Amniotic stem cell (primary cell): Measurements from ENCODE around the gene MGAT4C.

ENCODE experiments used
- DNase-seq: peaks from one replicate; lab custom pipeline; 2025; lab: John Stamatoyannopoulos, UW

MGAT4C gene

DNA sequence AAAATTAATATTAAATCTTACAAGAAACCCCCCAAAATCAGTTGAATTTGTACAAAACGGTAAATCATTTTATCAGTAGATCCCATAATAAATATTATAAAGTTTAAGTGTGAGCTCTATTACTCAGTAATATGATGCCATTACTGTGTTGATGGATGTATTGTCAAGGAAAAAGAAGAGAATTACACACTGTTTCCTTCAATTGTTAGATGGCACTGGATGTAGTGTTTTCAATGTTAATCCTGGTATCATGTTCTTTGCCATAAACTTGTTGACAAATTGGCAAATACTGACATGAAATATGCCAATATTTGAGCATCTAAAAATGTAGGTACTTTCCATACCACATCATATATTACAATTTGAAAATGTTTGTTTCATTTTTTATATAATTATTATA lies 280.5 kb downstream of the MGAT4C start:
- no peak for DNase-seq

DNA sequence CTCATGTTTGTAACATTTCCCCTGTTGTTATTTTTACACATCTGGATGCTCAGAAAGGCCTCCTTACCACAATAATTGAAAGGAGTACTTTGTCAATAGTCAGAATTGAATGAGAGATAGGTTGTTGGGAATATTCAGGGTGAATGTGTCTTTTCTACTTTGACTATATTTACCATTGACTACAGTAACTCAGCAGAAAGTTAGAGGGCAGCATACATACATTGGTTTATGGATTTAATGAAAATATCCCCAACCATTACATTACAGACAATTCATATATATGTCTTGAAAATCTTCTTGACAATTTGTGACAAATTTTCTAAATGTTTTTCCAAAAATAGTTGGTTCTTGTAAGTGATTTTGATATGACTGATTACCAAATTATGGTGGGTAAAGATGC lies 284.4 kb downstream of the MGAT4C start:
- DNase-seq = no peak

DNA sequence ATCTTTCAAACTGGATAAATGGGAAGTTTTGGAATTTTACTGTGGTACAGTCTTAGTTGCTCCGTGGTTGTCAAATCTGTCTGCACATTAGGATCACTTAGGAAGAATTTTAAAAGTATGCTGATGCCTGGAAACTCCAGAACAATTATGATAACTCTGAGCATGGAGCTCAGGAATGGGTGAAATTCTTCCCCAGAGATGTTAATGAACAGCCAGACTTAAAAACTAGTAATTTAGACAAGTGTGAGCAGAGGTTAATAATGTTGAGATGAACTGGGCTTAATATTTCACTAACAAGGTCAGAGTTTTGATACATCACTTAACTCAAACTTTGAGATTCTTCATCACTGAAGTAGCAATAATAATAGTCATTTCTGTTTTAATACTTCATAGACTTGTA lies 287.6 kb downstream of the MGAT4C start:
- DNase-seq = no peak

DNA sequence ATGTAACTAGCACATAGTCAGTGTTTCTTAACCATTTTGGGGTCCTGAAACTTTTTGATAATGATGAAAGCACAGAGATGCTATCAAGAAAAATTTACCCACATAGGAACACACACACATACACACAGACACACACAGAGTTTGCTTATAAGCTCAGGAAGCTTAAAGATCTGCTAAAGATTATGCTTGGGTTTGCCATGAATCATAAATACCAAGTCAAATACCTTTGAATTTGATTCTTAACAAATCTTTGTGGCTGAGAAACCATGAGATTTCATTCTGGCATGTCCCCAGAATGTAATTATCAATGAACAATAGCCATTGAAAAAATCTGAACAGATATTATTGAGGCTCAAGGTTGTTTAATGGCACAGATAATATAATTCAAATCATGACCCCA lies 292.9 kb downstream of the MGAT4C start:
- no peak for DNase-seq

DNA sequence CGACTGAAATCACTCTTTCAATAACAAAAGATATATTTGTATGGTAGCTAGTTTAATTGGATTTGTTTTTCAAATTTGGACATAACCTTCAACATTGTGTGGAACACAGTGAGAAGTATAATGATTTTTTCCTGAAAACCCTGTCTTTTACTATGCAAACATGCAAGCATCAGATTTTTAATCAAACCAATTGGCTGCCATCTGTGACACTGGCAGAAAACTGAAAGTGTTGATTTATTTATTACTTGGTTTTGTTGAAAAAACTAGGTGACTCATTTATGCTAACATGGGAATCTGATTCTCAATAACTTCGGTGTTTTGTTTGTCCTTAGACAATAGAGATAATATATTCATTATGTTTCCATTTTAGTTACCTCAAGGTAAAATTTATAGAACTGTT lies 300.1 kb downstream of the MGAT4C start:
- DNase-seq = no peak

DNA sequence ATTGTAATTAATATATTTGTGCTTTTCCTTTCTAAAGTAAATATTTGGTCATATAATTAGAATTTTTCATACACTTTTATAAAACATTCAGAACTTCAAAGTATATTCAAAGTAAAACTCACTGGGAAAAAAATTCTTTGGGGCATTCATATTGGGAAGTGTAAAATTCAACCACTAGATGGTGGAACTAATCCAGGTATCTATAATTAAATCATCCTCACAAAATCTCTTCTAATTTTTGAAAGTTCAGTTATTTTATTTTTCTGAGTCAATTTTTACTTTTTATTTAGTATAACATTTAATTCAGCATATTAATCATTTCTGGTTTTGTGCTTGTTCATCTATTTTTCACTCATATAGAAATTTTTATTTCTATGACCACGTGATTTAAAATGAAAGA lies 301.1 kb downstream of the MGAT4C start:
- DNase-seq = no peak

DNA sequence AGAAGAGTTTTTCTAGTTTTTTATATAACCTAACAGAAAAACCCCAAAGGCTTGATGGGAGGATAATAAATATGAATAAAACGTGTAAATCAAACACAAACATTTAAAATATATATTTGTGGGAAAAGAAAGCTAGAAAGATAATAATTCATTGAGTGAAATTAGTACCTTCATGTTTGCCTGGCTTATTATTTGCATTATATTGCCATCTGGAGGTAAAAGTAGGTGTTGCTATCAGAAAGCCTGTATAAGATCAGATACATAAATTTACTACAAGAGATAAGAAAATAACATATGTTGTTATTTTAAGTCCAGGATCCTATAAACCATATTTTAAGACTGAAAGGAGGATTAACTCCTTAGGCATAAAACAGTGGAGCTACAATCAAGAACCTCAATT lies 304.4 kb downstream of the MGAT4C start:
- DNase-seq = no peak

DNA sequence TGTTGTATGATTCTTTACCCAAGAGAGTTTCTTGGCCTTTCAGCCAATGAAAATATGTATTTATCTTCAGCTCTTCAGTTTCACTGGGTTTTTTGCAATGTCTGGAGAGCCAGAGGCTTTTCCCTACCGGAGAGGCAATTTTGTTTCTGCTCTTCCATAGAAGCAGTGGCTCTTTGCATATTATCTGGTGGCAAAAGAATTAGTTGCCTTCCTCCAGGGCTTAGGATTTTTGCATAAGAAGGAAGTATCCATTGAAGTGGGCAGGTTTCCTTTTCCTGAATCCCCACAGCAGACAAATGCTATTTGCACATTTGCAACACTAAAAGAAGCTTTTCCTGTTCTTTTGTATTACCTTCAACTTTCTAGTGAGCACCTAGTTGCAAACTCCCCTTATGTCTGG lies 306.9 kb downstream of the MGAT4C start:
- DNase-seq = no peak

DNA sequence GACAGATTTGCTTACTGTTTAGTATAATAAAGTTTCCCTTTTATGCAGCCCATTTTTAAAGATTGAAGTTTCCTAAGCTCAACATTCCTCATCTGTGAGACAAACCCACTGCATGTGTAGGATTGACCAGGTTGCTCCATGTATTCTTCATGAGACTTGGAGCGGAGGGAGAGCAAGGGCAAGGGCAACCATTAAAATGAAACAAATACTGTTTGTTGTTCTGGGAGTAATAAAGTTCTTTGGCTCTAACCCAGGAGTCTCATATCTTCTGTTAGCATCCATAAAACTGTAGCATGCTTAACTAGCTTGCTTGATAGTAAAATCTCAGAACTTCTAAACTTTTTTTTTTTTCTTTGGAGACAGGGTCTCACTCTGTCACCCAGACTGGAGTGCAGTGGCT lies 307.9 kb downstream of the MGAT4C start:
- no peak for DNase-seq

DNA sequence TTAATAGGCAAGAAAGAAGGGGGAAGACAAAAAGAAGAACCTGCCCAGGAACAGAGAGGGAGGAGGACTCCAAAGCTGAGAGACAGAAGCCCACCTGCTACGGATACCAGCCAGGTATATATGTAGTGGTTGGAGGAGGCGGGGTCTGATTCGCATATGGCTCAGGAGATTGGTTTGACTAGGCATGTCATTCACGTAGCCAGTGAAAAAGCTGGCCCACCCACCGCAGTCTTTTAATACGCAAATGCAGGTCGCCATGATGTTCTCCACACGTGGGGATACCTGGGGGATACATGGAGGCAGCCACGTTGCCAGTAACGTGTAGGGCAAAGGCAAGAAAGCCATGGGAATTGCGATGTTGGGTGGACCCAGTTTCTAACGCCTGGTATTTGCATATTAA lies 308.9 kb downstream of the MGAT4C start:
- no peak for DNase-seq

DNA sequence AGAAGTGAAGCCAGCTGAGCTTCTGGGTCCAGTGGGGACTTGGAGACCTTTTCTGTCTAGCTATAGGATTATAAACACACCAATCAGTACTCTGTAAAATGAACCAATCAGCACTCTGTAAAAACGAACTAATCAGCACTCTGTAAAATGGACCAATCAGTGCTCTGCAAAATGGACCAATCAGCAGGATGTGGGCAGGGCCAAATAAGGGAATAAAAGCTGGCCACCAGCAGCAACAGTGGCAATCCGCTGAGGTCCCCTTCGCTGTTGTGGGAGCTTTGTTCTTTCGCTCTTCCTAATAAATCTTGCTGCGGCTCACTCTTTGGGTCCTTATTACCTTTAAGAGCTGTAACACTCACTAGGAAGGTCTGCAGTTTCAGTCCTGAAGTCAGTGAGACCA lies 309.8 kb downstream of the MGAT4C start:
- no peak for DNase-seq

DNA sequence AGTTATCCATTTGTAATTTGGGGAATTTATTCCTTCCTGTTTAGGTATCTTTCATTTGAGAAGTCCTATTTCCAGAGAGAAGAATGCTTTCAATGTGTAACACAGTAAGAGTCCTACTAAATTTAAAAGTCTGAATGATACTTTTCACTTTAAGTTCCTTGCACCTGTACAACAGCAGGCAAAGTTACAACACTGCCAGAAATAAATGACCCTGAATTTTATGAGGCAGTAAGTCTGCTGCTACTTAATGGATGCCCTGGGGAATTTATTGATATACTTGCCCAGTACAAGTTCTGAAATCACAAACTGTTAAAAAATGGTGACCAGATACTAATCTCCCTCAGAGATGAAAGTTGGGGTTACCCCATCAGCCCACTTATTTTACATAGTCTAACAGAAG lies 329.0 kb downstream of the MGAT4C start:
- no peak for DNase-seq

DNA sequence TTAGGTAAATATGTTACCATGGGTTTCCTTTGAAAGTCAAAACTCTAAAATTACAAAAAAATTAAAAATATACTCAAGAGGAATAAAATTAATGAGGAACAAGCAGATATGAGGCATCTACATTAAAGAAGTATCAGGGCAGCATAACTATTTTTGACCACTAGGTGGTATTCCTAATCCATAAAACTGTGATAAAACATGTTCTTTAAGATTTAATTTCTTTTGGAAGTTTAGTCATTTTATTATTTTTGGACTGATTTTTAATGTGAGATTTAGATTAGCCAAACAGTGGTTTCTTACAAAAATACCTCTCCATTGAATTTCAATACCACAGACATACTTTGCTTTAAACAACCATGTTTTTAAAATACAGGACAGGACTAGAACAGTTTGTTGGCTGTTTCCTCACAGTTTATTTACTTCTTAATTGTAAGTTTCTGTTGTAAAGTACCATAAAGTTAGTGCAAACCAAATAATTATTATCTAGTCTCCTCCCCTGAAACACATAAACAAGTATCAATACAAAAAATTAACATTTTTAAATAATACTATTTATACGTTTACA lies 332.3 kb downstream of the MGAT4C start:
- no peak for DNase-seq

DNA sequence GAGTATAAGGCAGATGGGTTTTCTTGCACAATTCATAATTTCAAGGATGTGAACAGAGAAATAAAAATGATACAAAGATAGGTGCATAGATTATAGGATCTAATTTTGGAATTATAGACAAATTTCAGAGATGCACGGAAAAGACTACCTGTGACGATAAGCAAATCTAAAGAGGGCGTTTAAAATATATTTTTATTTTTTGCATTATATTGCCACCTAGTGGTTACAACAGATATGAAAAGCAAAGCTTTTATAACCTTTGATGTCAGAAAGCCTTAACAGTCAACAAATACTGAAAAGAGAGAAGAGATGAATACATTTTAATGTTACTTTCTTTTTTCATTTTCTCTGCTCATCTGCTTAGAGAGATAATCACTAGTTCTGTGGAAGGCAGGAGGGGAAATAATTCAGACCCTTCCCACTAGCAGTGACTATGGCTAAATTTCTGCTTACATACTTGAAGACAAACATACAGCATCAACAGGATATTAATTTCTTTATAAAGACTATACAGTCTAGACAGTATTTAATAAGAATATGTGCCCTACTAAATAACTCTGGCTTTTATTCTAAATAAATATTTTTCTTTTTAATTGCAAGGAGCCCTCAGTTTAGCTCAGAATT lies 335.8 kb downstream of the MGAT4C start:
- DNase-seq = no peak
